Spleen (tissue), 11 donors: ENCODE measurements around the gene OMA1. TPM values are rescaled to one million over a fixed set of nuclear protein-coding genes. Genes with fewer than 3 reads are reported as not detected.

Experiments
- DNase-seq: peaks from one replicate; pipeline ENCODE4 v3.0.0-alpha.2; 2020
- H3K27ac ChIP-seq, 8 donors: fragments of 200-600 bp; sonication (generic) in 7 of 8; 1 replicate in 4 of 8; 2 replicates in 4 of 8; pipeline versions ENCODE4 v1.5.0 to v1.8.0; 2016 to 2021; ENCODE audit warnings: inconsistent platforms in 4 of 8, mild to moderate bottlenecking in 4 of 8, moderate library complexity in 1 of 8
- H3K27me3 ChIP-seq, 7 donors: fragments of 200-600 bp; sonication (generic) in 6 of 7; replicated peaks in 1 of 7; 1 replicate in 4 of 7; 2 replicates in 3 of 7; pipeline versions ENCODE4 v1.5.0 to v1.8.0; 2016 to 2021; ENCODE audit warnings: inconsistent platforms in 3 of 7, mild to moderate bottlenecking in 1 of 7
- H3K36me3 ChIP-seq, 6 donors: fragments of 200-600 bp; sonication (generic) in 5 of 6; 1 replicate in 4 of 6; 2 replicates in 2 of 6; pipeline versions ENCODE4 v1.5.0 to v1.8.0; 2016 to 2021; ENCODE audit warnings: inconsistent platforms in 2 of 6
- H3K4me1 ChIP-seq, 6 donors: fragments of 200-600 bp; sonication (generic) in 5 of 6; 1 replicate in 3 of 6; 2 replicates in 3 of 6; pipeline versions ENCODE4 v1.5.0 to v1.8.0; 2016 to 2021; ENCODE audit warnings: inconsistent platforms in 3 of 6
- H3K4me3 ChIP-seq, 8 donors: fragments of 200-600 bp; sonication (generic) in 7 of 8; 1 replicate in 4 of 8; 2 replicates in 4 of 8; pipeline versions ENCODE4 v1.5.0 to v1.8.0; 2016 to 2021; ENCODE audit warnings: inconsistent platforms in 4 of 8, mild to moderate bottlenecking in 4 of 8, moderate library complexity in 2 of 8
- H3K9me3 ChIP-seq, 8 donors: fragments of 200-600 bp; sonication (generic) in 7 of 8; 1 replicate in 4 of 8; 2 replicates in 4 of 8; pipeline versions ENCODE4 v1.5.0 to v1.8.0; 2016 to 2021; ENCODE audit warnings: inconsistent platforms in 4 of 8
- CTCF ChIP-seq, 11 experiments: fragments of 200-600 bp in 7 of 11; fragments of 450-650 bp in 4 of 11; sonication (generic) in 4 of 11; IDR thresholded peaks in 8 of 11; conservative IDR thresholded peaks in 3 of 11; 1 replicate in 7 of 11; 2 replicates in 4 of 11; pipeline versions ENCODE4 v1.4.0 to v1.8.0; 2016 to 2021; ENCODE audit warnings: antibody characterized with exemption in 11 of 11, inconsistent platforms in 4 of 11, mild to moderate bottlenecking in 1 of 11
- POLR2A ChIP-seq, 3 donors: fragments of 450-650 bp; IDR thresholded peaks; one replicate each; pipeline ENCODE4 v1.5.1; 2017; ENCODE audit warnings: antibody characterized with exemption in 3 of 3, mild to moderate bottlenecking in 1 of 3
- POLR2AphosphoS5 ChIP-seq, 3 donors: sonication (generic); formaldehyde crosslinking; IDR thresholded peaks; one replicate each; pipeline ENCODE4 v1.5.1; 2017; ENCODE audit warnings: antibody characterized with exemption in 3 of 3
- WGBS, 5 donors: extraction: QIAGEN DNeasy Blood & Tissue Kit in 3 of 5; methylation state at CpG; one replicate each; pipeline versions ENCODE4 v1.1.5 to v1.1.7; 2013 to 2018; 5-methylcytosine and 5-hydroxymethylcytosine counted together
- intact Hi-C: fragments of 100-400 bp; cut with DNase I; formaldehyde crosslinking; loops from one replicate; pipeline ENCODE4 v1.15.0; 2023; ENCODE audit warnings: low total_unique reads
- polyA plus RNA-seq, 3 donors: library from polyadenylated mRNA; stranded (reverse); fragments of 200-250 nt; gene quantifications; one replicate each; pipeline ENCODE4 v1.2.1, GENCODE V29; 2013
- total RNA-seq, 7 donors: library from RNA; depleted of rRNA in 3 of 7; stranded (reverse); fragments of >200 nt in 3 of 7; fragmentation: NEBNext Ultra II Directional in 4 of 7; extraction: Animal tissue kit (Norgen Biotek cat#: 25700) in 4 of 7; gene quantifications; one replicate each; pipeline versions ENCODE4 v1.1.0 to v1.2.1, GENCODE V29; 2016 to 2021
- donor health status: healthy with polysubstance abuse.
- donor health status: DM: no; HTN: no; CAD: no; lungs with moderate emphysema.
- donor health status: DM: no; HTN: no; CAD: no.
- donor health status: Bipolar disorder and iron deficiency.
- donor health status: healthy.
- donor health status: DM: no; HTN: no; CAD: no.
- donor health status: DM: yes; HTN: yes; CAD: no.

The OMA1 gene
- total and polyA plus RNA-seq, 10 donors: 19.3 to 48.6 (median 32.5) TPM

- Histone ChIP-seq H3K9me3 (peaks cover 0 to 9% (median 6%) of the 10 kb centered on the region in 8 donors), H3K36me3 (peaks cover 0 to 79% (median 23%) of the 10 kb centered on the region in 6 donors), H3K4me1 (no peaks in the 10 kb centered on the region), H3K27me3 (no peaks in the 10 kb centered on the region), H3K4me3 (no peak overlapping the region), H3K27ac (no peak overlapping the region)
- DNase-seq: no peak
- TF ChIP-seq POLR2A (IDR thresholded peaks at IDR 0.05): no peak
- TF ChIP-seq POLR2AphosphoS5 (IDR thresholded peaks at IDR 0.05): no peak
- no peak for TF ChIP-seq CTCF (IDR thresholded peaks at IDR 0.05 in 8 of 11, conservative IDR thresholded peaks at IDR 0.05 in 3 of 11)
- WGBS, 5 donors: 92 to 97% (median 93%) methylated on average over 3 of the region's 3 CpGs
- intact Hi-C loops: no loop called here
These were observed 37.9 kb downstream of the OMA1 start for GRCh38 chr1:58508629-58509028.

GRCh38 chr1:58505286-58505685 is 41.2 kb downstream of the OMA1 start:
- Histone ChIP-seq H3K9me3 (no peaks in the 10 kb centered on the region), H3K4me3 (no peak overlapping the region), H3K4me1 (peaks cover 0 to 1% (median 0%) of the 10 kb centered on the region in 6 donors), H3K27ac (no peak overlapping the region), H3K36me3 (peaks cover 0 to 76% (median 18%) of the 10 kb centered on the region in 6 donors), H3K27me3 (no peaks in the 10 kb centered on the region)
- TF ChIP-seq POLR2A (IDR thresholded peaks at IDR 0.05): no peak
- TF ChIP-seq POLR2AphosphoS5 (IDR thresholded peaks at IDR 0.05): no peak
- no peak for TF ChIP-seq CTCF (IDR thresholded peaks at IDR 0.05 in 8 of 11, conservative IDR thresholded peaks at IDR 0.05 in 3 of 11)
- intact Hi-C loops: no loop called here
- 78 to 92% (median 86%) methylated on average over 4 of the region's 4 CpGs for WGBS, 5 donors
- DNase-seq: no peak

GRCh38 chr1:58502519-58502918 is 44.0 kb downstream of the OMA1 start:
- TF ChIP-seq POLR2A (IDR thresholded peaks at IDR 0.05) (no peak), CTCF (IDR thresholded peaks at IDR 0.05 in 8 of 11, conservative IDR thresholded peaks at IDR 0.05 in 3 of 11) (no peak), POLR2AphosphoS5 (IDR thresholded peaks at IDR 0.05) (no peak)
- H3K4me3 ChIP-seq: no peak overlapping the region
- intact Hi-C loops: no loop called here
- H3K36me3 ChIP-seq: peaks cover 0 to 60% (median 8%) of the 10 kb centered on the region in 6 donors
- DNase-seq: no peak
- no peak overlapping the region for H3K27ac ChIP-seq
- no peaks in the 10 kb centered on the region for H3K9me3 ChIP-seq
- no peaks in the 10 kb centered on the region for H3K27me3 ChIP-seq
- H3K4me1 ChIP-seq: peaks cover 0 to 28% (median 6%) of the 10 kb centered on the region in 6 donors

- H3K9me3 ChIP-seq: no peaks in the 10 kb centered on the region
- H3K4me1 ChIP-seq: peaks cover 0 to 49% (median 15%) of the 10 kb centered on the region in 6 donors
- TF ChIP-seq POLR2A (IDR thresholded peaks at IDR 0.05): no peak
- TF ChIP-seq CTCF (IDR thresholded peaks at IDR 0.05 in 8 of 11, conservative IDR thresholded peaks at IDR 0.05 in 3 of 11): no peak
- TF ChIP-seq POLR2AphosphoS5 (IDR thresholded peaks at IDR 0.05): no peak
- DNase-seq: no peak
- no peak overlapping the region for H3K4me3 ChIP-seq
- H3K27me3 ChIP-seq: no peaks in the 10 kb centered on the region
- intact Hi-C loops: no loop called here
- 75 to 91% (median 82%) methylated on average over 1 of the region's 1 CpG for WGBS, 5 donors
- peaks cover 0 to 69% (median 7%) of the 10 kb centered on the region in 6 donors for H3K36me3 ChIP-seq
- no peak overlapping the region for H3K27ac ChIP-seq
These were observed 46.5 kb downstream of the OMA1 start for GRCh38 chr1:58500043-58500442.
